NCI-H748 (cell line): Measurements from ENCODE around the gene CD300LG.
A peak's percentile ranks its signal among the peaks of the same experiment; 100 is the strongest.

Source experiments
- DNase-seq: peaks from one replicate; lab custom pipeline; 2025; ENCODE audit not compliant: unreplicated experiment; lab: John Stamatoyannopoulos, UW

Gene CD300LG

DNA sequence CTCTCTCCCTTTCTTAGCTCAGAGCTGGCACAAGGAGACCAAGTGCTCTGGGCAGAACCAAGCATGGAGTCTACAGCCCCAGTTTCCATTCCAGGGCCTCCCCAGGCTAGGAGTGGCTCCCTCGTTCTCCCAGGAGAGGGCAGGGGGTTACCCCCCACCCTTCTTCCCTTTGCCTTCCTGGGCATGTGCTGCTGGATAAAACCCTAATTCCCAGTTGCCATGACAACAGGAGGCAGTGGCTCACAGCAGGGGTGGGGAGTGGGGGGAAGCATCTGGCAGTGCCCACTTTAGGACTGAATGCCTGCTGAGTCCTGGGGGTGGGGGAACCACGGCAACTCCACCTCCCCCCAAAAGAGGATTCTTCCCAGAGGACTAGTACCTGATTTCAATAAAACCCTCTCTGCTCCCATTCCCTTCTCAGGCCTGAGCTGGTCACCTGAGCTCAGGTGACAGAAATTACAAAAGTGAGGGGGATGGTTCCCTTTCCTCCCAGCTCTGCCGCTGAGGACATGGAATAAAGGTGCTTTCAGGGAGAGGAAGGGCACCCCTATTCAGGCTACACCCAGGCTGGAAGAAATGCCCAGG, 58.5 kb downstream of the CD300LG start:
- DNase-seq = peak; percentile 36

DNA sequence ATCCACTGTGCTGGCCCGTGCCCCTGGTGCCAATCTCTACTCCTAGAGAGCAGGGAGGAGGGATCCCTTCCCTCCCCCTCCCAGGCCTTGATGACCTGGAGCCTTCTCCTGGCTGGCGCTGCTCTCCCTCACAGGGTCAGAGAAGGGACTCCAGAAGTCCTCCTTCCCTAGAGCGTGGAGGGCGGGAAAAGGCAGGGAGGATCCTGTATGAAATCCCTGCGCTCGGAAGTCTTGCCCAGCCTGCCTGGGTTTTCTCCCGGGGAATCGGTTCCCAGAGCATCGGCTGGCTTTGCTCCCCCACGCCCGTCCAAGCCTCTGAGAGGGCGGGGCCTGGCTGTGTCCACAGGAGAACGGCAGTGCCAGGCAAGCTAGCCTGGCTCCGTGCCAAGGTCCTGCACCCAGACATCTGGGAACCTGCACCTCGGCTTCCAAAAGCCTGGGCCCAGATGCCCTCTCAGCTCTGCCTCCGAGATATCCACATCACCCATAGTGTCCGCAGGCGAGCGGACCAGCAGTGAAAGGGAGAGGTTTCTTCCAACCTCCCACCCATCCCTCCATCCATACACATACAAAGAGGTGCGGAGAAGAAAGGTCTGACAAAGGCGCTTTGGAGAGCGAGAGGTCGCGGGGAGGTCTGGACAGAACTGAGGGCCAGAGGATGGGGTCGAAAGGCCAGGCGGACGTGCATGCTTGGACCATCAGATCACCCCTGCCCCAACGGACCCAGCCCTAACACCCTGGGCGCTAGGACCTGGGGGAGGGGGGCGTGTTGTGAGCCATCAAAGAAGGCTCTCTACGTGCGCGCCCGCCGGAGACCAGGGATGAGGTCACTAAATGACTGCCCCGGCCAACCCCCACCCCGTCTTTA, 59.2 kb downstream of the CD300LG start:
- DNase-seq = peak; percentile 76

DNA sequence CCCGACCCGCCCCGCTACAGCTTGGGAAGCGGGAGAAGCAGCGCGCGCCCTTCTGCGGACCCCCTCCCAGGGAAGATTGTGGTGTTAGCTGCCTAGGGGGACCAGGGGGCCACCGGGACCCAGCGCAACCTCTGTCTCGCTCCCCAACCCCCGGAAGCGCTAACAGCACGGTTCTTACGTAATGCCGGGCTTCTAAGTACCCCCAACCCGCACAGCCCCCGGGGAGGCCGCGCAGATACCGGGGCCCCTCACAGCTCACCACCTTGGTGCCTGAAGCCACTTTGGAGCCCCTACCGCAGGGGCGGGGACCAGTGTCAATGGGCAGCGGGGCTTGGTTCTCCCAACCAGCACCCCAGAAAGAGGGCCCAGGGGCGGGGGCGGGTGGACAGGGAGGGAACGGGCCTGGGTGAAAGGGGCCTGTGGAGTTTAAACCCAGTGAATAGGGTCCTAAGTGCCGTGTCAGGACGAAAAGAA, 60.0 kb downstream of the CD300LG start:
- DNase-seq = peak; percentile 34

DNA sequence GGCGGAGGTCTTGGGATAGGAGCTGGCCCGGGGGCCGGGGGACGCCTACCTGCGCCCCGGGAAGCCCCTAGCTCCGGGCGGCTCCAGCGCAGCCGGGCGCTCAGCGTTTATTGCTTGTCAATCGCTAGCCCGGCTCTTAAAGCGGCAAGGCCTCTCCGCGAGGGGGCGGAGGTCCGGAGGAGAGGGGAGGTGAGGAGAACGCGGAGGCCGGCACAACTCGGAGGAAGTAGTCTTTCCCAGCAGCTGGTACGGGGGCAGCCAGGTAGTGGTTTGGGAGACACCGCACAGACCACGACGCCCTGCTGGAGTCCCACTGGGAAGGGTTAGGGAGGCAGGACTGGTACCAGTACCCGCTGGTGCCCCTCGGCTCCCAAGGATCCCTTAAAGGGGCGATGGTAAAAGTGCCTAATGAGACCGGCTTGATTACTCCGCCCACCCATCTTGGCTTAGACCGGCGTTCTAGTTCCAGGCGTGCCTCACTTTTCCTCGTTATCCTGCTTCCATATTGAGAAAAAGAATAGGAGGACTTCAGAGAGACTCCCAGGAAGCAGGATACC, 60.5 kb downstream of the CD300LG start, which contains the start of gene MPP2:
Gene MPP2, minus strand, starts transcription at position 112 of the 557 bp plus-strand sequence. CDS start 3,076 bp downstream, outside the sequence.
- DNase-seq = peak; percentile 88

DNA sequence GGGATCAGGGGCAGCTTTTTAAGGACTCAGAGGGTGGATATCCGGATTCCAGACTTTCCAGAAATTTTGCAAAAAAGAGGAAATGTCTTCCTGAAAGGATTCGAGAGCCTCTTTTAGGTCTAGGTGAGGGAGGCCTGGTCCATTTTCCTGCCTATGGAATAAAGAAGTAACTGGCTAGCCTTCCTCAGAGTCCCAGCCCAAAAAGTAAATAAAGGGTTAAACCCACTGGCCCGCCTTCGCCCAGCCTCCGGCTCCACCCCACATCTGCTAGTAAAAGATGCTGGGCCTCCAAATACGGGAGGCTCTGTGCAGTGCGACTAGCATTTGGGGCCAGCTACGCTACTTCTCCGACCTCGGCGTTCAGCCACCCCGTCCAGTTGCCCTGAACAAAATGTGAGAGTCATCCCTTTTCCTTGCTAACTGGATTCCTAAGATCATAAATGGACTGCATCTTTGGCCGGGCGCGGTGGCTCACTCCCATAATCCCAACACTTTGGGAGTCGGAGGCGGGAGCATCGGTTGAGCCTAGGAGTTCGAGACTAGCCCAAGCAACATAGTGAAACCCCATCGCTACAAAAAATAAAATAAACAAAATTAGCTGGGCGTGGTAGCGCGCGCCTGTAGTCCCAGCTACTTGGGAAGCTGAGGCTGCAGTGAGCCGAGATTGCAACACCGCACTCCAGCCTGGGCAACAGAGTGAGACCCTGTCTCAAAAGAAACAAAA, 61.2 kb downstream of the CD300LG start:
- peak; percentile 79 for DNase-seq

DNA sequence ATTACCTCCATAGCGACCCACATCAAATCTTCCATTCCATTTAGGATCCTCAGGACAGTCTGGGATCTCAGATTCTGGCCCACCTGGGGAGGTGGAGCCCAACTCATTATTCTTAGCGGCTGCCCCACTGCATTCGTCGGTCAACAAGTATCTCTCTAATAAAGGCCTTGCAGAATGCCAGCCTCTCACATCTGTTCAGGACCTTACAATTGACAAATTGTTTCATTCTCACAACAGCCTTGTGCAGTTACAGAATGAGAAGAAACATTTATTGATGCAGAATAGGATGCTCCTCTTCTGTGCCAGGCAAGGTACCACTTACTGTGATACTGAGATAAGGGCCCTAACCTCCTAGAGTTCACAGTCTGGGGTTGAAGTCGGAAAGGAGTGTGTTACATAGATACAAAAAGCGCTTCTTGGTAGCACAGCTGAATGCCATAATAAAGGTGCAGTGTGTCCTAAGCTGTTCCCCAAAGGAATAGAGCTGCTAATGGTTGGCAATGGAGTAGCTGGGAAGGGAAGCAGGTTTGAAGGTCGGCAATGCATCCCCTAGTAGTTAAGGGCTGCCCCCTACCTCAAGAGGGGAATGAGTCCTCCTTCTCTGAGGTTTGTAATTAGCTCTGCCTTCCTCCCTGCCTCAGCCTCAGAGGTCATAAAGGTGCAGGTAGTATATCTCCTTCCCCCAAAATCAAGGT, 62.7 kb downstream of the CD300LG start:
- no peak for DNase-seq

DNA sequence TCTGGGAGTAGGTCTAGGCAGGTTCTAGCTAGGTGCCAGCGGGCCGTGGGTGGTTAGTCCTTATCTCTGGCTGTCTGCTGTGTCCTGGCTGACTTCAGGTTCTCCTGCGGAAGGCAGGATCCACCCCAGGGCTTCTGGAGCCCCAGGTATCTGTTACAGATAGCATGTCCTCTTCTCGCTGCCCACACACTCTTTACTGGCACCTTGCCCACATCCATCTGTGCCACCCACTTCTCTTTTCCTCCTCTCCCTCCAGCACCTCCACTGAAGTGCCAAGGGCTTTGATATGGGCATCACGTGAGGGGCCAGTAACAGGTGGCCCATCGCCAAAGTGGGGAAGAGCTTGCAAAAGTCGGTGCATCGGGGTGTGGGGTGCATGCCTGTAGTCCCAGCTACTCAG, 64.9 kb downstream of the CD300LG start:
- no peak for DNase-seq

DNA sequence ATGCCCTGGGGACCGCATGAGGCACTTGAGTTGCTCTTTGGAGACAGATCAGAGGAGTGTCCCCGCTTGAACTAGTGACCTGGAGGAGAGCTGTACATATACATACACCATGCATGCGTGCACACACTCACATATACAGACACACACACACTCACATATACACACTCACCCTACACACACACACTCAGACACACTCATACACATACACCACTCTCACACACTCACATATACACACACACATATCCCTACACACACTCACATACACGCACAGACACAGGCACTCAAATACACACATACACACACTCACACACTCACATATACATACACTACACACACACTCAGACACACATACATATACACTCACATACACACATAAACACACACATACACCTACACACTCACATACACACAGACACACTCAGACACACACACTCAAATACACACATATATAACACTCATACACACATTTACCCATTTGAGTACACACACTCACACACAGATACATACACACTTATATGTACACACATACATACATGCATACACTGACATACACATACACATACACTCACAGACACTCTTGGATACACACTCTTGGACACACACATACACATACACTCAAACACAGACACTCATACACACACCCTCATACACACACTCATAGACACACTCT, 65.8 kb downstream of the CD300LG start:
- DNase-seq = no peak
